LNCaP clone FGC (cell line): ENCODE measurements around the gene KLF6.

Experiments
- DNase-seq: peaks from one replicate; pipeline ENCODE4 v3.0.0-alpha.2; 2011; ENCODE audit warnings: low read depth
- H3K4me3 ChIP-seq: 2 replicates; pipeline ENCODE4 v1.5.1; 2011; ENCODE audit warnings: mild to moderate bottlenecking, low read depth, low read length, control low read depth
- TF ChIP-seq, protein P1 (sequence below): IDR thresholded peaks from 2 replicates; pipeline ENCODE4 v1.5.1; 2012; ENCODE audit warnings: mild to moderate bottlenecking; ENCODE audit not compliant: control insufficient read depth, insufficient read depth; ENCODE audit errors: extremely low read depth

The KLF6 gene

DNA sequence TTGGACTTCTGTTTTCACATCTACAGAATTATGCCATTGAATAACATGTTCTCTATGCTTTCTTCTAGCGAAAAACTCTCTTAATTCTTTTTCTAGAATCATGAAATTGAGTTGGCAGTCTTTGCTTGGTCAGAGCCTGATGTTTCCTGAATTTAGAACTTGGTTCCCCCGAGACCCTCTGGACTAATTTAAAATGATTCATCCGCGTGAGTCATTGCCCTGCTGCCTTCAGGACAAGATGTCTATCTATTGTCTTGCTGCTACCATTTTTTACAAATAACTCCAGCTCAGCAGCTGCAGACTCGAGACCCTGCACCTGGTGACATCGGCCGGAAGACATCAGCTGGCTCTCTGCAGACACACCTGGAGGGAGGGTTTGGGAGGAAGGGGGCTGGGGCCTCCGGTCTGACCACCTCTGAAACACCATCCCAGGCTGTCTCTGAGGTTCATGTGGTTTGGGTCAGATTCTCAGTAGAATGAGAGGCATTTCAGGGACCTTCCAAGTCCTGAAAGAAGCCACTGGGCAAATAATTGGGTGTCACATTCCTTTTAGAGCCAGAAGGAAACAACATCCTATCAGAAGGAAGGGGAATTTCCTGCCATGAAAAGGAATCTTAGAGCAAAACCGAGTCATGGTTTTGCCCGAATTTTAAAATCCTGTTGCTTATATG is 20.9 kb upstream of the KLF6 start:
- TF ChIP-seq, protein P1, sequence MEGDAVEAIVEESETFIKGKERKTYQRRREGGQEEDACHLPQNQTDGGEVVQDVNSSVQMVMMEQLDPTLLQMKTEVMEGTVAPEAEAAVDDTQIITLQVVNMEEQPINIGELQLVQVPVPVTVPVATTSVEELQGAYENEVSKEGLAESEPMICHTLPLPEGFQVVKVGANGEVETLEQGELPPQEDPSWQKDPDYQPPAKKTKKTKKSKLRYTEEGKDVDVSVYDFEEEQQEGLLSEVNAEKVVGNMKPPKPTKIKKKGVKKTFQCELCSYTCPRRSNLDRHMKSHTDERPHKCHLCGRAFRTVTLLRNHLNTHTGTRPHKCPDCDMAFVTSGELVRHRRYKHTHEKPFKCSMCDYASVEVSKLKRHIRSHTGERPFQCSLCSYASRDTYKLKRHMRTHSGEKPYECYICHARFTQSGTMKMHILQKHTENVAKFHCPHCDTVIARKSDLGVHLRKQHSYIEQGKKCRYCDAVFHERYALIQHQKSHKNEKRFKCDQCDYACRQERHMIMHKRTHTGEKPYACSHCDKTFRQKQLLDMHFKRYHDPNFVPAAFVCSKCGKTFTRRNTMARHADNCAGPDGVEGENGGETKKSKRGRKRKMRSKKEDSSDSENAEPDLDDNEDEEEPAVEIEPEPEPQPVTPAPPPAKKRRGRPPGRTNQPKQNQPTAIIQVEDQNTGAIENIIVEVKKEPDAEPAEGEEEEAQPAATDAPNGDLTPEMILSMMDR = no peak

GRCh38 chr10:3805201-3805790 is 20.3 kb upstream of the KLF6 start:
- TF ChIP-seq, protein P1 = no peak
- no peak for DNase-seq
- no peak overlapping the region for H3K4me3 ChIP-seq

More for the DNA sequence above, 20.9 kb upstream of the KLF6 start:
- DNase-seq = no peak
- H3K4me3 ChIP-seq = no peak overlapping the region

DNA sequence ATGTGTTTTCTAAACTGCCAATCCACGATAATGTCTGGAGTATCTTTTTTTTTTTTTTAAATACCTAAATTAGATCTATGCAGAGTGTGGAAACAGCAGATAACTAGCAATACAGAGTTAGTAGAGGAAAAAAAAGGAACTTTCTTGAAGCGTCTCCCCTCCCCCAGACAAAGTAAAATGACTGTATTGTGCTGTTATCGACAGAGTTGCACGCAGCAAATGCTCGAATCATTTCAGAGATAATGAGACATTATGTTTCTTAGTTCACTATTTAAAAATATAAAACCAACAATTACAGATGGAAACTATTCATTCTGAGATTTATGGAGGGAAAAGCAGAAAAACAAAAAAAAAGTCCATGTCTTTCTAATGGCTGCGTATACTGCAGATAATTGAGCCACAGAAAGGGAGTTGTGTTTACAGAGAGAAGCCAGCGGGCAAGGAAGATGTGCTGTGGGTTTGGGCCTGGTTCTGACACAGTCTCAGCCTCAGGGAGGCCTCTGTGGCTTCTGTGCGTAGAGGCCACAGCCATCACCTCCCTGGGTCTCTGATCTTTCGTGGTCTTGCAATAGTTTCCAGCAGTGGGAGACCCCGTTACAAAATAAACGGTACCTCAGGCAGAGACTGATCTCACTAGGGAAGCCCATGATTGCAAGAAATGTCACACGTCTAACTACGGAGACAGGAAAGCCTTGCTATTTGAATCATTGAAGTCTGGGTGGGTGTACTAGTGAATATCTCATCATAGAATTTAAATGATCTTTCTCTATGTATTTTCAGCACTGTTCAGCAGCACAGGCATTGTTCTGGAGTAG is 19.1 kb upstream of the KLF6 start:
- no peak overlapping the region for H3K4me3 ChIP-seq
- DNase-seq = no peak
- TF ChIP-seq, protein P1 = no peak

GRCh38 chr10:3803295-3803926 is 18.4 kb upstream of the KLF6 start:
- DNase-seq = no peak
- TF ChIP-seq, protein P1 = no peak
- no peak overlapping the region for H3K4me3 ChIP-seq

GRCh38 chr10:3802526-3803265 is 17.7 kb upstream of the KLF6 start:
- TF ChIP-seq, protein P1 = no peak
- no peak overlapping the region for H3K4me3 ChIP-seq
- no peak for DNase-seq

DNA sequence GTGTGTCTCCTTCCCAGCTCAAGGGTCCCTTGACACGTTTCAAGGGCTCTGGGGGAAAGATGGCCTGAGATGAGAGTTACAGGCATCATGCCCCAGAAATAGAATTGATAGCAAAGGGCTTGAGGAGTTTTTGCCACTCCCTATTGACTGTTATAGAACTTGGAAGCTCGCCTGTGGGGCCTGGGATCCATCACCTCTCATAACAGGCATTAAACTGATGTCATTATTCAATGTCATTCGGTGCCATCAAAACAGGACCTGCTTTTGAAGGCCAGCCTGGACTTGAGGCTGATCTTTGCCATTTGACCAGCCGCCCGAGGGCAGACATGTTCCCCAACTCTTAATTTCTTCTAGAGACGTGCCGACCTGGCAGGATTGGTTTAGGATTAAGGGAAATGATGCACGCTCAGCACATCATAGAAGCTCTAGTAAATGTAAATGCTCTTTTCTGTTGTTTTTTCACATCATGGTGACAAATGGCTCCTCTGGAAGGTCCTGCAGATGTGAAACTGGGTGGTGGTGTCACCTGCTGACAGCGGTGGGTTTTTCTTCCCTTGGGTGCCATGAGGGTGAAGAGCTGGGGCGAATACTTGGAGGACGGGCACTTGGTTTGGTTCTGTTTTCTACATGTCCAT is 16.7 kb upstream of the KLF6 start:
- TF ChIP-seq, protein P1 = no peak
- no peak overlapping the region for H3K4me3 ChIP-seq
- no peak for DNase-seq
